ENCODE results near the gene OR6B1.

The OR6B1 gene

DNA sequence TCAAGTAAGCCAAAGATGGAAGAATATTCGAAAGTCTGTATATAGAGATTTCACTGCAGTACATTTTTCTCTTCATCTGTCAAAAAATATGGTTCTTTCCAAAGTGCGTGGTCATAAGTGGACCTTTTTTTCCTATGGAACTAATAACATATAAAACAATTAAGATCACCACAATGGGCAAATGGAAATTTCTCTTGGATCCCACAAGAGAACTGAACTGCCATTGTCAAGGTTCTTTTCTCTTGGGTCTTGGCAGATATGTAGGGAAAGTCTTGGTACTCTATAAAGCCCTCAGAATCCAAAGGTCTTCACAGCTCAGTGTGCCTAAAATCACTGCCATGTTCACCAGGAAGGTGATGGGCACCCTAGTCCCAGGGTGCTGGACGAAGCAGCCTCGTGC, at the start of gene OR6B1:
Gene OR6B1, plus strand, starts transcription at position 301 of the 400 bp plus-strand sequence. CDS start 3,677 bp downstream, outside the sequence.
- no peaks in the 10 kb centered on the region for H3K36me3 Mint-ChIP-seq (ENCODE audit: low read depth)
- TF ChIP-seq, protein P1, sequence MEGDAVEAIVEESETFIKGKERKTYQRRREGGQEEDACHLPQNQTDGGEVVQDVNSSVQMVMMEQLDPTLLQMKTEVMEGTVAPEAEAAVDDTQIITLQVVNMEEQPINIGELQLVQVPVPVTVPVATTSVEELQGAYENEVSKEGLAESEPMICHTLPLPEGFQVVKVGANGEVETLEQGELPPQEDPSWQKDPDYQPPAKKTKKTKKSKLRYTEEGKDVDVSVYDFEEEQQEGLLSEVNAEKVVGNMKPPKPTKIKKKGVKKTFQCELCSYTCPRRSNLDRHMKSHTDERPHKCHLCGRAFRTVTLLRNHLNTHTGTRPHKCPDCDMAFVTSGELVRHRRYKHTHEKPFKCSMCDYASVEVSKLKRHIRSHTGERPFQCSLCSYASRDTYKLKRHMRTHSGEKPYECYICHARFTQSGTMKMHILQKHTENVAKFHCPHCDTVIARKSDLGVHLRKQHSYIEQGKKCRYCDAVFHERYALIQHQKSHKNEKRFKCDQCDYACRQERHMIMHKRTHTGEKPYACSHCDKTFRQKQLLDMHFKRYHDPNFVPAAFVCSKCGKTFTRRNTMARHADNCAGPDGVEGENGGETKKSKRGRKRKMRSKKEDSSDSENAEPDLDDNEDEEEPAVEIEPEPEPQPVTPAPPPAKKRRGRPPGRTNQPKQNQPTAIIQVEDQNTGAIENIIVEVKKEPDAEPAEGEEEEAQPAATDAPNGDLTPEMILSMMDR (IDR thresholded peaks at IDR 0.05): no peak
- no peak within 1 kb of the TSS for H3K4me3 Mint-ChIP-seq
- H3K27ac Mint-ChIP-seq: no peak within 1 kb of the TSS
- no peaks in the 10 kb centered on the region for H3K4me1 Mint-ChIP-seq
- H3K9me3 Mint-ChIP-seq: no peaks in the 10 kb centered on the region
- H3K27me3 Mint-ChIP-seq (ENCODE audit: low read depth, poor library complexity): peaks cover 7% of the 10 kb centered on the region
- no peak for DNase-seq

DNA sequence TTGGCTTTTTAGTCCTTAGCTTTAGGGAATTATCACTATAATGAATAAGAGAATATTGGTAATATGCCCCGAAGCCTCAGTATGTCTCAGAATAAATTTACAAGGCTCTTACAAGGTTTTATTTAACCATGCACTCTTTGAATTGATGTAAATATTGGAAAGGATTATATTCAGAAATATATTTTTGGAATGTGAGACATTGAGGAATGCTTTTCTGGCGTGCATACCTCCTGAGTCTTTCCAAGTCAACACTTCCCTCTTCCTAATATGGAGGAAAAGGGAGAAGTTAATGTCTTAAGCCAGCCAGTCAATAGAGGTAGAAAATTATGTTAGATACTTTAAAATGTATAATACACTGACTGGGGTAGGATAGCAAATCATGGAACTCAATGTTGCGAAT, 46.7 kb upstream of the OR6B1 start:
- no peak overlapping the region for H3K4me3 Mint-ChIP-seq
- H3K27me3 Mint-ChIP-seq (ENCODE audit: low read depth, poor library complexity): peaks cover 10% of the 10 kb centered on the region
- H3K9me3 Mint-ChIP-seq: peaks cover 10% of the 10 kb centered on the region
- H3K27ac Mint-ChIP-seq: no peak overlapping the region
- DNase-seq: no peak
- TF ChIP-seq, protein P1 (IDR thresholded peaks at IDR 0.05): no peak
- no peaks in the 10 kb centered on the region for H3K4me1 Mint-ChIP-seq
- H3K36me3 Mint-ChIP-seq (ENCODE audit: low read depth): no peaks in the 10 kb centered on the region

DNA sequence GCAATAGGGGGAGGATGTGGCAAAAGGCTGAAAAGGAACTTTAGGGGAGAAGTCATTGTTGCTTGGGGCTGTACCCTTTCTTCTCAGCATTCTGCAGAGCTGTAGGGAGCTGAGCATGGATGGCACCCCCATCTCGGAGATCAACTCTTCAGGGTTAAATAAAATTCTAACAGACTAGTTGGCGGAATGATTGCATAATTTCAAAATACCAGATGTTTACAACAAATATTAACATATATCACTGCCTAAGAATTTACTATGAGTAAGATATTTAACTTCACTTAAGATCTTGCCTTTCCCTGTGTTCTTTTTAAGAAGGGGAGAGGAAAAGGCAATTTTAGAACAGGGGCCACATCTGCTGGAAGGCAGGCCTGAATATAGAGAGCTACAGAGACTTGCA, 46.0 kb upstream of the OR6B1 start:
- Mint-ChIP-seq H3K9me3 (peaks cover 7% of the 10 kb centered on the region), H3K27ac (no peak overlapping the region), H3K4me3 (no peak overlapping the region), H3K36me3 (ENCODE audit: low read depth) (no peaks in the 10 kb centered on the region), H3K27me3 (ENCODE audit: low read depth, poor library complexity) (peaks cover 10% of the 10 kb centered on the region), H3K4me1 (no peaks in the 10 kb centered on the region)
- DNase-seq: no peak
- TF ChIP-seq, protein P1 (IDR thresholded peaks at IDR 0.05): no peak

DNA sequence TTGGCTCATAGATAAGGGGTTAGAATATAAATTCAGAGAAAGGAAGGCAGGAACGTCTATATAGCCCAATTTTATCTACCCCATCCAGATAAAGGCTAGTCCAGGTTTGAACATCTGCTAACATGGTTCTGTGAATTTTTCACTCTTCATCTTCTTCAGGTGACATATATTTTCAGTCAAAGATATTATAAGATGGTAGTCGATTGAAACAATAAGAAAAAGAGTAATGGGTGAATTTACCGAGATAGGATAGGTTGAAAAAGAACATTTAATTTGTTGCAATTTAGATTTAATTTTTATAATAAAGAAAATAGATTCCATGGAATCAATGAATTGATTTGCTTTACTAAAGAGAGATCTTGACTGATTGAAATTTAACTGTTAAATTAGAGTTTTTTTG, 45.6 kb upstream of the OR6B1 start, which contains the start of gene OR2F1:
Gene OR2F1, plus strand, starts transcription at position 301 of the 400 bp plus-strand sequence. CDS start 5,127 bp downstream, outside the sequence.
- H3K27me3 Mint-ChIP-seq (ENCODE audit: low read depth, poor library complexity): peaks cover 10% of the 10 kb centered on the region
- TF ChIP-seq, protein P1 (IDR thresholded peaks at IDR 0.05): no peak
- H3K9me3 Mint-ChIP-seq: peaks cover 3% of the 10 kb centered on the region
- no peak for DNase-seq
- H3K36me3 Mint-ChIP-seq (ENCODE audit: low read depth): no peaks in the 10 kb centered on the region
- H3K27ac Mint-ChIP-seq: no peak within 1 kb of the TSS
- H3K4me1 Mint-ChIP-seq: no peaks in the 10 kb centered on the region
- no peak within 1 kb of the TSS for H3K4me3 Mint-ChIP-seq

DNA sequence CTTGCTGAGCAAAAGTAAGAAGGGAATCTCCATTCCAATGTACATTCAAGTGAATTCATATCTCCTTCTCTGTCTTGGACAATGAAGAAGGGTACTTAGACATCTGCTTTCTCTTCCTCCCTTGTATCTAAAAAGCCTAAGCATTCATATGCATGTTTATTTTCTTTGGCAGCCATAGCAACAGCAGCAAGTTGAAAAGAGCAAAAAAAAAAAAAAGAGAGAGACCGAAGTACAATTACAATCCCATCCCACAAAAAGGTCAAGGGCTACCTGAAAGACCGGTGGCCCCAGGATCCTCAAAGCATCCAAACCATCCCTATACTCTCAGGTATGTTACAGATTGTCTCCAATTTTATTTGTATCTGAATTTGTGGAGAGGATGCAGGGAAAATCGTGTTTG, 41.3 kb upstream of the OR6B1 start:
- H3K27me3 Mint-ChIP-seq (ENCODE audit: low read depth, poor library complexity): peaks cover 10% of the 10 kb centered on the region
- H3K36me3 Mint-ChIP-seq (ENCODE audit: low read depth): no peaks in the 10 kb centered on the region
- H3K4me1 Mint-ChIP-seq: no peaks in the 10 kb centered on the region
- no peak for DNase-seq
- H3K27ac Mint-ChIP-seq: no peak overlapping the region
- no peaks in the 10 kb centered on the region for H3K9me3 Mint-ChIP-seq
- TF ChIP-seq, protein P1 (IDR thresholded peaks at IDR 0.05): no peak
- no peak overlapping the region for H3K4me3 Mint-ChIP-seq

DNA sequence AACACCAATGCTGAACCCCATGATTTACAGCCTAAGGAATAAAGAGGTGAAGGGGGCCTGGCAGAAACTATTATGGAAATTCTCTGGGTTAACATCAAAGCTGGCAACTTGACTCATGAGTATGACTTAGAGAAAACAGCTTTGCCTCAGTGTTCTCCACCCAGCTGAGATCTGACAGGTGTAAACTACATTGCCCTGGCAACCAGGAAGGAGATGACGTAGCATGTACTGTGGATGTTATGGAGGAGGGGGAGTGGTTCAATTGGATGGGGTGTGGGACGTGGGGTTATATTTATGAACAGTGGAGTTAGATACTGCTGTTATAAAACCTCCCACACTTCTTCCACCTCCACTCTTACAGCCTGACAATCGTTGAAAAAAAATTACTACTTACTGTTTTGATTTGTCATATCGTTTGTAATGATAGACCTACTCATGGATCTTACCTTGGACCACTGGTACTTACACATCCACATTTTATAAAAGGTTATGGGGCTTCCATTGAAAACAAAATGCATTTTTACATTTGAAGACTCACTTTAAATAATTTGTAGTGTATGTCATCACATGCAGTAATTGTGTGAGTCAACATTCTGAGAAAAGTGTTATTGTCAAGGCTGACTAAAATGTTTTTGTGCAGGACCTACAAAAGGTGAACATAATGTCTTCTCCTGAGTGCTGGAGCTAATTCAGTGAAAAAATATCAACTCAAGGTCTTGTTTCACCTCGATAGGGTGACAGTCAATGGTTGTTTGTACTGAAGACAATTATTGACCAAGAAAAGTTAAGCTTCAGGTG, 39.1 kb upstream of the OR6B1 start:
- TF ChIP-seq, protein P1 (IDR thresholded peaks at IDR 0.05): no peak
- Mint-ChIP-seq H3K4me1 (no peaks in the 10 kb centered on the region), H3K27me3 (ENCODE audit: low read depth, poor library complexity) (peaks cover 14% of the 10 kb centered on the region), H3K9me3 (no peaks in the 10 kb centered on the region), H3K27ac (no peak overlapping the region), H3K36me3 (ENCODE audit: low read depth) (no peaks in the 10 kb centered on the region), H3K4me3 (no peak overlapping the region)
- no peak for DNase-seq
